Measurements from ENCODE around the gene AEBP1.

Gene AEBP1

DNA sequence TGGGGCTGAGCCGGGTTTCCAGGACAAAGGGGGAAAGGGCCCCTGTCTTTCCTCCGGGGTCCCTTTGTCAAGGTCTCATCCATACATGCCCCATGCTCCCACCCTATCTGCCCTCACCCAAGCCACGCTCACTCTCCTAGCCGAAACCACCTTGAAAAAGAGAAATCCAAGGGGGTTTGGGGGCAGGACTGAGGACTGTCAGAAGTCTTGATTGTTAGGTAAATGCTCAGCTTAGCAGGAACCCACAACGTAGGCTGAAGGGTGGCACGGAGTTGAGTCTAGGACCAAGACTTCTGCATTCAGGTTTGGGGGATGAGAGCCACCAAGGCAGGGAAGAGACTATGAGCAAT, 38.1 kb upstream of the AEBP1 start:
- TF ChIP-seq, protein P1, sequence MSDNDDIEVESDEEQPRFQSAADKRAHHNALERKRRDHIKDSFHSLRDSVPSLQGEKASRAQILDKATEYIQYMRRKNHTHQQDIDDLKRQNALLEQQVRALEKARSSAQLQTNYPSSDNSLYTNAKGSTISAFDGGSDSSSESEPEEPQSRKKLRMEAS (IDR thresholded peaks at IDR 0.05; ENCODE audit: low read depth, low read length) = no peak
- TF ChIP-seq POLR2A (IDR thresholded peaks at IDR 0.05; ENCODE audit: extremely low read depth, insufficient read length) (no peak), MYC (IDR thresholded peaks at IDR 0.05; ENCODE audit: low read depth, low read length) (no peak)
- TF ChIP-seq, protein P2, sequence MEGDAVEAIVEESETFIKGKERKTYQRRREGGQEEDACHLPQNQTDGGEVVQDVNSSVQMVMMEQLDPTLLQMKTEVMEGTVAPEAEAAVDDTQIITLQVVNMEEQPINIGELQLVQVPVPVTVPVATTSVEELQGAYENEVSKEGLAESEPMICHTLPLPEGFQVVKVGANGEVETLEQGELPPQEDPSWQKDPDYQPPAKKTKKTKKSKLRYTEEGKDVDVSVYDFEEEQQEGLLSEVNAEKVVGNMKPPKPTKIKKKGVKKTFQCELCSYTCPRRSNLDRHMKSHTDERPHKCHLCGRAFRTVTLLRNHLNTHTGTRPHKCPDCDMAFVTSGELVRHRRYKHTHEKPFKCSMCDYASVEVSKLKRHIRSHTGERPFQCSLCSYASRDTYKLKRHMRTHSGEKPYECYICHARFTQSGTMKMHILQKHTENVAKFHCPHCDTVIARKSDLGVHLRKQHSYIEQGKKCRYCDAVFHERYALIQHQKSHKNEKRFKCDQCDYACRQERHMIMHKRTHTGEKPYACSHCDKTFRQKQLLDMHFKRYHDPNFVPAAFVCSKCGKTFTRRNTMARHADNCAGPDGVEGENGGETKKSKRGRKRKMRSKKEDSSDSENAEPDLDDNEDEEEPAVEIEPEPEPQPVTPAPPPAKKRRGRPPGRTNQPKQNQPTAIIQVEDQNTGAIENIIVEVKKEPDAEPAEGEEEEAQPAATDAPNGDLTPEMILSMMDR (IDR thresholded peaks at IDR 0.05; ENCODE audit: low read depth, low read length) = no peak
- no peak overlapping the region for H3K4me3 ChIP-seq (ENCODE audit: low read depth, low read length)
- DNase-seq (ENCODE audit: low read depth) = no peak

DNA sequence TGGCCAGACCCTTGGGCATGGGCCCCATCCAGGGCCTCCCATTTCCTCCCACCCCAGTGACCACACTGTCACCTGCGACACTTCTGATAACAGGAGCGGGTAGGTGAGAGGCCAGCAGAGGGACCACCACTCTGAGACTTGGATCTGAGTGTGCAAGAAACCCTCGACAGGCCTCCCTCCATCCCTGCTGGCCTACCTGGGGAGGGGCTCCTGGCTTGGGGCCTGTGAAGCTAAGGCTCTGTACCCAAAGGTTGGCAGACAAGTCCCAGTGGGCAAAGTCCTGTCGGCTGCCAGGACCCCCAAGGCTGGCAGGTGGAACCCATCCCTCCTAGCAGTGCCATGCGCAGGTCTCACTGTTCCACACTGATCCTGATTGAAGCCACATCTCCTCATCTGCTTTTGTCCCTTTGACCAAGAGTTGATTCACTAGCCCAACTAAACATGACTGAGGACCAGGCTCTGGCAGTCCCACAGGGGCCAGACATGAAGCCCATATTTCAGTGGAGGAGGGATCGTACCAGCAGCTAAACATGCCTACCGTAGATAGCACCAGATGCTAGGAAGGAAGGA, 37.6 kb upstream of the AEBP1 start:
- TF ChIP-seq, protein P1 (IDR thresholded peaks at IDR 0.05; ENCODE audit: low read depth, low read length) = no peak
- TF ChIP-seq POLR2A (IDR thresholded peaks at IDR 0.05; ENCODE audit: extremely low read depth, insufficient read length) (no peak), MYC (IDR thresholded peaks at IDR 0.05; ENCODE audit: low read depth, low read length) (no peak)
- TF ChIP-seq, protein P2 (IDR thresholded peaks at IDR 0.05; ENCODE audit: low read depth, low read length) = no peak
- no peak overlapping the region for H3K4me3 ChIP-seq (ENCODE audit: low read depth, low read length)
- peak; percentile 26 for DNase-seq (ENCODE audit: low read depth)

DNA sequence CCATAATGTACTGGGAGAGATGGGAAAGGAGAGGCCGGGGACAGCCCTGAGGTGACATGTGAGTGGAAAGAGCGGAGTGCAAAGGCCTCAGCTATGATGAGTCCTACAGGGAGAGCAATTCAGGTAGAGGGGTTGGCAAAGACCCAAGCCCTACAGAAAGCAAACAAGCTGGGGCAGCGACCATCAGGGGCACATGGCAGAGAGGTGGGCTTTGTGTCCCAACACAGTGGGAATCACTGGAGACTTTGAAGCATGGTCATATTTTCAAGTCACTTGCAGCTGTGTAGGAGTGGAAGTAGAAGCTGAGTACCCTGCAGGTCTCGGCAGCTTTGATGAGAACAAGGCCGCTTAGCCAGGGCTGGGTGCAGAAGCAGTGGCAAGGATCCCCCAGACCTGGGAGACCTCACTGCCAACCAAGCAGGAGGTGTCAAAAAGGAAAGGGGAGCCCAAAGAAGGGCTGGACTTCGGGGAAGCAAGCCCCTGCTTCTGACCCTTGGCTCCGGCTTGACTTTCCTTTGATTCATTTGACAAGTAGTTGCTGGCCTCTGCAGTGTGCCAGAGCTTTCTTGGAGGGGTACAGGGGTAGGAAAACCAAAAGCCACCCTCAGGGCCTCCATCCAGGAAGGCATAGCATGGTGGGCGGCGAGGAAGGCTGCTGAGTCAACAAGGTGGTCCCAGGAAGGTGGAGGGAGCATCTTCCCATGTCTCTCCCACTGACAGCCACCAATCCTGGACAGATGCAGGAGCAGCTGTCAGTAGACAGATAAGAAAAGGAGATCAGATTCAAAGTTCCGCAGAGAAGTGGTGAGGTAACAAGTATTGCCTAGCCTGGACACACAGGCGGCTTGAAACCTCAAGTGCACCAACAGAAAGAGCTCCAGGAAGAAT, 36.8 kb upstream of the AEBP1 start:
- TF ChIP-seq POLR2A (IDR thresholded peaks at IDR 0.05; ENCODE audit: extremely low read depth, insufficient read length) = no peak
- no peak for TF ChIP-seq MYC (IDR thresholded peaks at IDR 0.05; ENCODE audit: low read depth, low read length)
- TF ChIP-seq, protein P2 (IDR thresholded peaks at IDR 0.05; ENCODE audit: low read depth, low read length) = no peak
- peak; percentile 33 for DNase-seq (ENCODE audit: low read depth)
- no peak overlapping the region for H3K4me3 ChIP-seq (ENCODE audit: low read depth, low read length)

DNA sequence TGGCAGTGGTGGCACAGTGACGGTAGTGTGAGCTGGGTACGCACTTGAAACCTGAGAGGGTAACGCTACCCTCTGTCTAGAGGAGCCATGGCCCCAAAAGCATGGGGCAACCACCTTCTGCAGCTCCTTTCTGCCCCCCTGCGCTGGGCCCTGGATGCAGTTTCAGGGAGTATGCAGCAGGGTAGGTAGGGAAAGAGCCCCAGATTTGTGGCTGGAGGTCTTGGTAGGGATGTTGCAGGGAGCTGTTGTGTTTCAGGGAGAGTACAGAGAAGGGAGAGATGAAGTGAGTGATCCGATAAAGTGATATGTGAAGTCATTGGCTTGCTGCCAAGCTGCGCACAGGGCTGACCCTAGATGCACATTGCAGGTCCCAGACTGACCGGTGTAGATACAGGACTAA, 36.1 kb upstream of the AEBP1 start:
- DNase-seq (ENCODE audit: low read depth) = no peak
- H3K4me3 ChIP-seq (ENCODE audit: low read depth, low read length) = no peak overlapping the region
- no peak for TF ChIP-seq POLR2A (IDR thresholded peaks at IDR 0.05; ENCODE audit: extremely low read depth, insufficient read length)
- TF ChIP-seq, protein P2 (IDR thresholded peaks at IDR 0.05; ENCODE audit: low read depth, low read length) = no peak
- no peak for TF ChIP-seq MYC (IDR thresholded peaks at IDR 0.05; ENCODE audit: low read depth, low read length)
- TF ChIP-seq, protein P1 (IDR thresholded peaks at IDR 0.05; ENCODE audit: low read depth, low read length) = no peak

DNA sequence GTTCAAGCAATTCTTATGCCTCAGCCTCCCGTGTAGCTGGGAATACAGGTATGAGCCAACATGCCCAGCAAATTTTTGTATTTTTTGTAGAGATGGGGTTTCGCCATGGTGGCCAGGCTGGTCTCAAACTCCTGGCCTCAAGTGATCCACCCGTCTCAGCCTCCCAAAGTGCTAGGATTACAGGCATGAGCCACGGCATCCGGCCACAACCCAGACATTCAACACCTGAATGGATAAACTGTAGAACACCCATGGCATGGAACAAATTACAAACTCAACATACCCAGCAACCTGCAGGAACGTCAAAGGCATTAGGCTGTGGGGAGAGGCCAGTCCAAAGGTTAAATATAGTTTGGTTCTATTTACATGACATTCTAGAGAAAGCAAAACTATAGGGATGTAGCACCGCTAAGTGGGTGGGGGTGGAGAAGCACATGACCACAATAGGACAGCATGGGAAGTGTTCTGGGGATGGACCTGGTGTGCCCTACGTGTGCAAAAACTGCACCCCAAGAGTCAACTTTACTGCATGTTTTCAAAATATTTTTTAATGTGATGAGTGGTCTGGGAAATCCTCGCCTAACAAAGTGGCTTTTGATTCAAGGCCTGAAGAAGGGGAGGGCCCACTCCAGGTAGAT, 32.3 kb upstream of the AEBP1 start:
- TF ChIP-seq, protein P2 (IDR thresholded peaks at IDR 0.05; ENCODE audit: low read depth, low read length) = no peak
- TF ChIP-seq POLR2A (IDR thresholded peaks at IDR 0.05; ENCODE audit: extremely low read depth, insufficient read length) = no peak
- TF ChIP-seq MYC (IDR thresholded peaks at IDR 0.05; ENCODE audit: low read depth, low read length) = no peak
- TF ChIP-seq, protein P1 (IDR thresholded peaks at IDR 0.05; ENCODE audit: low read depth, low read length) = no peak
- DNase-seq (ENCODE audit: low read depth) = no peak
- no peak overlapping the region for H3K4me3 ChIP-seq (ENCODE audit: low read depth, low read length)
